Measurements from ENCODE around the gene POP7. TPM values are rescaled to one million over a fixed set of nuclear protein-coding genes. Genes with fewer than 3 reads are reported as not detected.

POP7 gene
- total and polyA plus RNA-seq, 7 donors: 28.4 to 129 (median 44.4) TPM

- intact Hi-C loops (cut with DNase I): loop anchor here in 1 of 2 donors (5.0 kb wide), 1 partner anchor 89 kb away; the partner anchor contains the start of genes FBXO24 and LRCH4
- WGBS, 3 donors: 81 to 88% (median 82%) methylated on average over 21 to 23 of the region's 23 CpGs
- ATAC-seq (no peak), DNase-seq (peak in 1 of 2 donors; percentile 57)
- Histone ChIP-seq H3K9me3 (no peaks in the 10 kb centered on the region), H3K27me3 (ENCODE audit: insufficient read depth in 3 of 3, low read length in 2 of 3) (no peaks in the 10 kb centered on the region), H3K4me1 (no peaks in the 10 kb centered on the region), H3K4me3 (peak overlapping the region; percentile 92), H3K36me3 (ENCODE audit: insufficient read depth in 1 of 2, low read depth in 1 of 2) (peaks cover 3 to 53% of the 10 kb centered on the region in 2 donors), H3K27ac (peak overlapping the region; percentile 97)
- TF ChIP-seq, protein P1, sequence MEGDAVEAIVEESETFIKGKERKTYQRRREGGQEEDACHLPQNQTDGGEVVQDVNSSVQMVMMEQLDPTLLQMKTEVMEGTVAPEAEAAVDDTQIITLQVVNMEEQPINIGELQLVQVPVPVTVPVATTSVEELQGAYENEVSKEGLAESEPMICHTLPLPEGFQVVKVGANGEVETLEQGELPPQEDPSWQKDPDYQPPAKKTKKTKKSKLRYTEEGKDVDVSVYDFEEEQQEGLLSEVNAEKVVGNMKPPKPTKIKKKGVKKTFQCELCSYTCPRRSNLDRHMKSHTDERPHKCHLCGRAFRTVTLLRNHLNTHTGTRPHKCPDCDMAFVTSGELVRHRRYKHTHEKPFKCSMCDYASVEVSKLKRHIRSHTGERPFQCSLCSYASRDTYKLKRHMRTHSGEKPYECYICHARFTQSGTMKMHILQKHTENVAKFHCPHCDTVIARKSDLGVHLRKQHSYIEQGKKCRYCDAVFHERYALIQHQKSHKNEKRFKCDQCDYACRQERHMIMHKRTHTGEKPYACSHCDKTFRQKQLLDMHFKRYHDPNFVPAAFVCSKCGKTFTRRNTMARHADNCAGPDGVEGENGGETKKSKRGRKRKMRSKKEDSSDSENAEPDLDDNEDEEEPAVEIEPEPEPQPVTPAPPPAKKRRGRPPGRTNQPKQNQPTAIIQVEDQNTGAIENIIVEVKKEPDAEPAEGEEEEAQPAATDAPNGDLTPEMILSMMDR (IDR thresholded peaks at IDR 0.05): no peak
Observed at GRCh38 chr7:100676501-100677306, 29.2 kb upstream of the POP7 start.

DNA sequence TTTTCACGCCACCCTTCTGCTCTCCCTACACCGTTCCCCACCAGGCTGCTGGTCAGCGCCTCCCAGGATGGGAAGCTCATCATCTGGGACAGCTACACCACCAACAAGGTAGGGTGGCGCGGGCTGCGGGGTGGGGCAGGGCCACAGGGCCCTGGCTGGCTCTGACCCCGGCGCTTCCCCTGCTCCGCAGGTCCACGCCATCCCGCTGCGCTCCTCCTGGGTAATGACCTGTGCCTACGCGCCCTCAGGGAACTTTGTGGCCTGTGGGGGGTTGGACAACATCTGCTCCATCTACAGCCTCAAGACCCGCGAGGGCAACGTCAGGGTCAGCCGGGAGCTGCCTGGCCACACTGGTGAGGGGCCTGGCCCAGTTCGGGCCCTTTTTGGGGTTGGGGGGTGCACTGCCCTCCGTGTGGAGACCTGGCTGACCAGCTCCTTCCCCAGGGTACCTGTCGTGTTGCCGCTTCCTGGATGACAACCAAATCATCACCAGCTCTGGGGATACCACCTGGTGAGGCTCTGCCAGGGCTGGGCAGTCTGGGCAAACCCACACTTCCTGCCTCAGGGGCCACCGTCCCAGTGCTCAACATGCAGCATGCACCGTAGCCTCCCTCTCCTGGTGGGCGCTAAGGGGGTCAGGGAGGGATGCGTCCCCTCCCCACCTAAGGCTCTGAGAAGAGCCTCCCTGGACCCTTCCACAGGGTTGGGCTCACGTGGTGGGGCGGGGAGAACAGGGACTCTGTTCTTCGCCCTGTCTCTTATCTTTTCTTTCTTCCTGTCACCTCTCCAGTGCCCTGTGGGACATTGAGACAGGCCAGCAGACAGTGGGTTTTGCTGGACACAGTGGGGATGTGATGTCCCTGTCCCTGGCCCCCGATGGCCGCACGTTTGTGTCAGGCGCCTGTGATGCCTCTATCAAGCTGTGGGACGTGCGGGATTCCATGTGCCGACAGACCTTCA is 28.3 kb upstream of the POP7 start:
- no peak overlapping the region for H3K27ac ChIP-seq
- no peaks in the 10 kb centered on the region for H3K4me1 ChIP-seq
- intact Hi-C loops (cut with DNase I): loop anchor here in 1 of 2 donors (5.0 kb wide), 1 partner anchor 90 kb away; the partner anchor contains the start of genes FBXO24 and LRCH4
- H3K36me3 ChIP-seq (ENCODE audit: insufficient read depth in 1 of 2, low read depth in 1 of 2): peaks cover 3 to 62% of the 10 kb centered on the region in 2 donors
- 88 to 90% (median 88%) methylated on average over 36 of the region's 36 CpGs for WGBS, 3 donors
- TF ChIP-seq, protein P1 (IDR thresholded peaks at IDR 0.05): no peak
- H3K4me3 ChIP-seq: no peak overlapping the region
- H3K9me3 ChIP-seq: no peaks in the 10 kb centered on the region
- DNase-seq: peak in 1 of 2 donors; percentile 56
- ATAC-seq: no peak
- H3K27me3 ChIP-seq (ENCODE audit: insufficient read depth in 3 of 3, low read length in 2 of 3): no peaks in the 10 kb centered on the region

- no peak overlapping the region for H3K4me3 ChIP-seq
- WGBS, 3 donors: 61 to 71% (median 66%) methylated on average over 35 of the region's 35 CpGs
- no peaks in the 10 kb centered on the region for H3K27me3 ChIP-seq (ENCODE audit: insufficient read depth in 3 of 3, low read length in 2 of 3)
- TF ChIP-seq, protein P1 (IDR thresholded peaks at IDR 0.05): no peak
- no peak overlapping the region for H3K27ac ChIP-seq
- ATAC-seq (no peak), DNase-seq (peak in 1 of 2 donors; percentile 62)
- no peaks in the 10 kb centered on the region for H3K4me1 ChIP-seq
- intact Hi-C loops (cut with DNase I): loop anchor here in 1 of 2 donors (5.0 kb wide), 1 partner anchor 91 kb away; the partner anchor contains the start of genes FBXO24 and LRCH4
- H3K36me3 ChIP-seq (ENCODE audit: insufficient read depth in 1 of 2, low read depth in 1 of 2): peaks cover 3 to 71% of the 10 kb centered on the region in 2 donors
- no peaks in the 10 kb centered on the region for H3K9me3 ChIP-seq
Observed at GRCh38 chr7:100678291-100678984, 27.5 kb upstream of the POP7 start.
